Hematopoietic multipotent progenitor cell treated with erythropoietin and hydrocortisone succinate and interleukin-3 and kit ligand, for 8 days (in vitro differentiated cells): ENCODE results near the gene AHCYL2.
A peak's percentile ranks its signal among the peaks of the same experiment; 100 is the strongest.
"Not testable (repeated sequence)": the region's sequence is repeated elsewhere in the genome, so short reads cannot be mapped to it uniquely, and the experiment has no call there.

Experiments used
- DNase-seq: peaks from one replicate; pipeline ENCODE4 v3.0.0-alpha.2; 2015

The AHCYL2 gene

GRCh38 chr7:129209067-129209926, 15.5 kb upstream of the AHCYL2 start:
- DNase-seq = no peak

GRCh38 chr7:129210256-129210988, 14.4 kb upstream of the AHCYL2 start:
- peak; percentile 65 for DNase-seq

GRCh38 chr7:129210989-129211312, 13.9 kb upstream of the AHCYL2 start:
- DNase-seq = no peak

GRCh38 chr7:129212126-129212525, 12.7 kb upstream of the AHCYL2 start:
- DNase-seq = no peak

GRCh38 chr7:129212596-129212995, 12.2 kb upstream of the AHCYL2 start:
- DNase-seq = no peak

GRCh38 chr7:129213828-129214227, 11.0 kb upstream of the AHCYL2 start:
- DNase-seq = peak; percentile 42

- DNase-seq = not testable (repeated sequence)
These were observed 9.1 kb upstream of the AHCYL2 start for GRCh38 chr7:129215691-129216090.

- not testable (repeated sequence) for DNase-seq
These were observed 8.6 kb upstream of the AHCYL2 start for GRCh38 chr7:129216101-129216715.

GRCh38 chr7:129216821-129217416, 7.9 kb upstream of the AHCYL2 start:
- DNase-seq = not testable (repeated sequence)

GRCh38 chr7:129218514-129219062, 6.2 kb upstream of the AHCYL2 start:
- DNase-seq = peak; percentile 85

GRCh38 chr7:129219166-129219565, 5.7 kb upstream of the AHCYL2 start:
- not testable (repeated sequence) for DNase-seq

GRCh38 chr7:129222064-129222463, 2.8 kb upstream of the AHCYL2 start:
- DNase-seq = no peak

GRCh38 chr7:129225206-129225930, 538 bp downstream of the AHCYL2 start:
- peak; percentile 39 for DNase-seq

- peak; percentile 6 for DNase-seq
These were observed 1.2 kb downstream of the AHCYL2 start for GRCh38 chr7:129225931-129226572.

- no peak for DNase-seq
These were observed 3.1 kb downstream of the AHCYL2 start for GRCh38 chr7:129227646-129228578.

GRCh38 chr7:129228633-129229032, 3.8 kb downstream of the AHCYL2 start:
- DNase-seq = no peak

- no peak for DNase-seq
These were observed 6.8 kb downstream of the AHCYL2 start for GRCh38 chr7:129231666-129232065.

GRCh38 chr7:129238546-129238945, 13.7 kb downstream of the AHCYL2 start:
- no peak for DNase-seq

- no peak for DNase-seq
These were observed 15.4 kb downstream of the AHCYL2 start for GRCh38 chr7:129240119-129240820.

GRCh38 chr7:129244220-129244619, 19.4 kb downstream of the AHCYL2 start:
- DNase-seq = no peak
